Prostate gland (tissue), 2 donors: ENCODE data around the gene RAET1E. TPM values are rescaled to one million over a fixed set of nuclear protein-coding genes. Genes with fewer than 3 reads are reported as not detected.
"Not testable (repeated sequence)": the region's sequence is repeated elsewhere in the genome, so short reads cannot be mapped to it uniquely, and the experiment has no call there.

ENCODE experiments used
- DNase-seq: peaks from one replicate; pipeline ENCODE4 v3.0.0-alpha.2; 2019; ENCODE audit warnings: low spot score
- H3K27ac ChIP-seq, 2 donors: fragments of 200-600 bp; sonication (generic); 2 replicates each; pipeline ENCODE4 v1.5.1; 2017 to 2019
- H3K27me3 ChIP-seq: fragments of 200-600 bp; sonication (generic); replicated peaks from 2 replicates; pipeline ENCODE4 v1.5.1; 2019; ENCODE audit not compliant: insufficient read depth
- H3K36me3 ChIP-seq, 2 donors: fragments of 200-600 bp; sonication (generic); 1 replicate in 1 of 2; 2 replicates in 1 of 2; pipeline versions ENCODE4 v1.5.1 to v1.8.1; 2017 to 2019
- H3K4me1 ChIP-seq: fragments of 200-600 bp; sonication (generic); replicated peaks from 2 replicates; pipeline ENCODE4 v1.5.1; 2019
- H3K4me3 ChIP-seq, 2 donors: fragments of 200-600 bp; sonication (generic); 2 replicates each; pipeline ENCODE4 v1.5.1; 2017 to 2019
- H3K9me3 ChIP-seq: fragments of 200-600 bp; sonication (generic); 2 replicates; pipeline ENCODE4 v1.5.1; 2017
- CTCF ChIP-seq, 4 experiments: fragments of 200-600 bp in 2 of 4; fragments of 450-650 bp in 2 of 4; sonication (generic) in 2 of 4; IDR thresholded peaks; 1 replicate in 3 of 4; 2 replicates in 1 of 4; pipeline ENCODE4 v1.5.1; 2016 to 2019; ENCODE audit warnings: antibody characterized with exemption in 4 of 4, mild to moderate bottlenecking in 2 of 4, moderate library complexity in 2 of 4
- POLR2A ChIP-seq: fragments of 450-650 bp; IDR thresholded peaks from one replicate; pipeline ENCODE4 v1.6.1; 2016; ENCODE audit warnings: antibody characterized with exemption, mild to moderate bottlenecking
- POLR2AphosphoS5 ChIP-seq: sonication (generic); formaldehyde crosslinking; IDR thresholded peaks from one replicate; pipeline ENCODE4 v1.6.1; 2017; ENCODE audit warnings: antibody characterized with exemption
- WGBS: methylation state at CpG from one replicate; pipeline ENCODE4 v1.1.5; 2018; 5-methylcytosine and 5-hydroxymethylcytosine counted together
- intact Hi-C: fragments of 100-400 bp; cut with DNase I; formaldehyde crosslinking; loops from one replicate; pipeline ENCODE4 v1.14.2; 2022
- total RNA-seq, 2 donors: library from RNA; depleted of rRNA; stranded (reverse); fragments of >200 nt; gene quantifications; one replicate each; pipeline ENCODE4 v1.1.0, GENCODE V29; 2016

Gene RAET1E
- total RNA-seq, 2 donors from 2014 or later, result 0.23 to 0.77 TPM

GRCh38 chr6:149864578-149865535, 33.1 kb downstream of the RAET1E start:
- no peaks in the 10 kb centered on the region for H3K9me3 ChIP-seq
- H3K4me1 ChIP-seq, result peaks cover 4% of the 10 kb centered on the region
- DNase-seq, result peak; percentile 49
- peak overlapping the region; percentile 68 to 75 for H3K4me3 ChIP-seq
- H3K36me3 ChIP-seq, result no peaks in the 10 kb centered on the region
- WGBS, result 11% methylated on average over 23 of the region's 23 CpGs
- no peaks in the 10 kb centered on the region for H3K27me3 ChIP-seq
- intact Hi-C loops, result loop anchor here (10.0 kb wide), 2 partner anchors 140 to 300 kb away; partner anchors contain the start of gene GINM1
- TF ChIP-seq POLR2AphosphoS5 (no peak), POLR2A (no peak), CTCF (IDR thresholded peaks at IDR 0.05) (peak in 3 of 4 experiments; percentile 61 to 79 (median 71))
- peak overlapping the region; percentile 86 to 95 for H3K27ac ChIP-seq

- peak within 1 kb of the TSS; percentile 68 to 75 for H3K4me3 ChIP-seq
- peak; percentile 33 for TF ChIP-seq POLR2AphosphoS5
- peak in 2 of 4 experiments; percentile 6 to 9 for TF ChIP-seq CTCF (IDR thresholded peaks at IDR 0.05)
- TF ChIP-seq POLR2A, result peak; percentile 90
- intact Hi-C loops, result loop anchor here (2.0 to 10.0 kb wide), 3 partner anchors 27 to 299 kb away; partner anchors contain the start of gene GINM1
- H3K36me3 ChIP-seq, result no peaks in the 10 kb centered on the region
- WGBS, result 0% methylated on average over 37 of the region's 110 CpGs
- DNase-seq, result peak; percentile 93
- H3K27me3 ChIP-seq, result no peaks in the 10 kb centered on the region
- H3K4me1 ChIP-seq, result peaks cover 4% of the 10 kb centered on the region
- H3K27ac ChIP-seq, result peak within 1 kb of the TSS; percentile 86 to 95
- H3K9me3 ChIP-seq, result no peaks in the 10 kb centered on the region
These were observed 34.0 kb downstream of the RAET1E start, which contains the start of gene LRP11 for GRCh38 chr6:149863698-149864577. TSS of gene LRP11 (minus strand) at chr6:149864359. CDS start at chr6:149864020, 339 bp downstream.

- peak; percentile 39 for TF ChIP-seq POLR2A
- peak; percentile 38 for TF ChIP-seq POLR2AphosphoS5
- TF ChIP-seq CTCF (IDR thresholded peaks at IDR 0.05), result no peak
- Histone ChIP-seq H3K4me3 (peak overlapping the region; percentile 68 to 75), H3K9me3 (no peaks in the 10 kb centered on the region), H3K4me1 (peaks cover 7% of the 10 kb centered on the region), H3K27ac (peak overlapping the region; percentile 86 to 95), H3K36me3 (no peaks in the 10 kb centered on the region), H3K27me3 (no peaks in the 10 kb centered on the region)
- peak; percentile 77 for DNase-seq
- WGBS, result under 1% methylated on average over 45 of the region's 69 CpGs
- intact Hi-C loops, result loop anchor here (2.0 to 10.0 kb wide), 3 partner anchors 26 to 298 kb away; partner anchors contain the start of gene GINM1
These were observed 34.8 kb downstream of the RAET1E start for GRCh38 chr6:149862922-149863697.

- DNase-seq, H3K9me3 ChIP-seq, H3K27me3 ChIP-seq, H3K36me3 ChIP-seq: not testable (repeated sequence)
- H3K4me3 ChIP-seq, result peak overlapping the region; percentile 68 to 75
- intact Hi-C loops, result loop anchor here (2.0 to 10.0 kb wide), 3 partner anchors 26 to 298 kb away; partner anchors contain the start of gene GINM1
- H3K27ac ChIP-seq, result peak overlapping the region; percentile 86 to 95
- H3K4me1 ChIP-seq, result peaks cover 11% of the 10 kb centered on the region
- WGBS, result 91% methylated on average over 12 of the region's 12 CpGs
These were observed 35.5 kb downstream of the RAET1E start for GRCh38 chr6:149862424-149862738.
